Ramos (cell line): Measurements from ENCODE around the gene NFIB.

ENCODE experiments used
- in situ Hi-C: fragments of 300-500 bp; cut with MboI; formaldehyde crosslinking; loops from one replicate; pipeline ENCODE4 v1.14.3; 2022; ENCODE audit warnings: low sequenced_read_pairs; ENCODE audit not compliant: unreplicated experiment

NFIB gene

GRCh38 chr9:14309403-14309802 lies 4.5 kb downstream of the NFIB start:
- in situ Hi-C loops, result no loop called here

- in situ Hi-C loops, result no loop called here
Measured at GRCh38 chr9:14308853-14309145, 5.1 kb downstream of the NFIB start.

GRCh38 chr9:14307989-14308852 lies 5.7 kb downstream of the NFIB start:
- in situ Hi-C loops, result no loop called here

GRCh38 chr9:14306672-14307660 lies 7.0 kb downstream of the NFIB start:
- in situ Hi-C loops, result no loop called here

GRCh38 chr9:14306188-14306587 lies 7.8 kb downstream of the NFIB start:
- in situ Hi-C loops, result no loop called here

- in situ Hi-C loops, result no loop called here
Measured at GRCh38 chr9:14304259-14304658, 9.7 kb downstream of the NFIB start.

- in situ Hi-C loops, result no loop called here
Measured at GRCh38 chr9:14303521-14303920, 10.4 kb downstream of the NFIB start.

- in situ Hi-C loops, result no loop called here
Measured at GRCh38 chr9:14303100-14303499, 10.8 kb downstream of the NFIB start.

GRCh38 chr9:14302405-14302804 lies 11.5 kb downstream of the NFIB start:
- in situ Hi-C loops, result no loop called here

GRCh38 chr9:14301583-14302021 lies 12.3 kb downstream of the NFIB start:
- in situ Hi-C loops, result no loop called here

- in situ Hi-C loops, result no loop called here
Measured at GRCh38 chr9:14301006-14301405, 12.9 kb downstream of the NFIB start.

GRCh38 chr9:14300588-14300987 lies 13.4 kb downstream of the NFIB start:
- in situ Hi-C loops, result no loop called here

GRCh38 chr9:14300040-14300439 lies 13.9 kb downstream of the NFIB start:
- in situ Hi-C loops, result no loop called here

- in situ Hi-C loops, result no loop called here
Measured at GRCh38 chr9:14298601-14299022, 15.3 kb downstream of the NFIB start.

GRCh38 chr9:14296495-14297113 lies 17.3 kb downstream of the NFIB start:
- in situ Hi-C loops, result no loop called here

- in situ Hi-C loops, result no loop called here
Measured at GRCh38 chr9:14294659-14295058, 19.3 kb downstream of the NFIB start.

- in situ Hi-C loops, result no loop called here
Measured at GRCh38 chr9:14293801-14294200, 20.1 kb downstream of the NFIB start.

- in situ Hi-C loops, result no loop called here
Measured at GRCh38 chr9:14292181-14292739, 21.7 kb downstream of the NFIB start.

- in situ Hi-C loops, result no loop called here
Measured at GRCh38 chr9:14289916-14290315, 24.0 kb downstream of the NFIB start.

- in situ Hi-C loops, result no loop called here
Measured at GRCh38 chr9:14288433-14288832, 25.5 kb downstream of the NFIB start.
